Stimulated activated CD8-positive, alpha-beta memory T cell treated with anti-CD3 and anti-CD28 coated beads, Interleukin-4, amount 100 ng/mL, for 4 hours (primary cell): Measurements from ENCODE around the gene CMTM4.
"Not testable (repeated sequence)": the region's sequence is repeated elsewhere in the genome, so short reads cannot be mapped to it uniquely, and the experiment has no call there.

ENCODE experiments used
- DNase-seq, 2 donors: peaks; one replicate each; pipeline ENCODE4 v3.0.0-alpha.2; 2020; ENCODE audit warnings: low read depth in 2 of 2, low spot score in 1 of 2

The CMTM4 gene

DNA sequence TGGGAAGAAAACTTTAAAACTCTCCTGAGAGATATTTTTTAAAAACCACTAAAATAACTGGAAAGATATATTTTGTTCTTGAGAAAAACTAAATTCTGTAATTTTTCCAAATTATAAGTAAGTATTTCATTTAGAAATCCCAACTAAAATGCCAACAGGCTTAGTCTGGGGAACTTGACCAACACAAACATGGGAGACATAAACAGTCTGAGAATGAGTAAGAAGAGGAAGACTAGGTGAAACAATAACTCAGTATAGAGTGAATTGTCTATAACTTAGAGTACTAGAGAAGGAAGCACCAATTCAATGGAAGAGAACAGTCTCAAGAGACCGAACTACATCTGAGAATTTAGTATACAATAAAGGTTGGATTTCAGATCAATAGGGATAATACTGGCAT, 127.4 kb downstream of the CMTM4 start:
- no peak for DNase-seq

DNA sequence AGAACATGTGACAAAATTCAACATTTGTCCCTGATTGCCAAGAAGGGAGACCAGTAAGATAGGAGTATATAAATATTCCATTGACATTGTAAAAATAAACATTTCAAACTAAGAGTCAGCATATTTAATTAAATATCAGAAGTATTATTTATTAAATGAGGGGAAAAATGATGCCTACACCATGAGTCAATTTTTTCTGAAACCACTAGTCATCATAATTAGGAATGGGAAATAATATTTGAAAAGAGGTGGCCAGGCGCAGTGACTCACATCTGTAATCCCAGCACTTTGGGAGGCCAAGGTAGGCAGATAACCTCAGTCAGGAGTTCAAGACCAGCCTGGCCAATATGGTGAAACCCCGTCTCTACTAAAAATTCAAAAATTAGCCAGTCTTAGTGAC, 128.2 kb downstream of the CMTM4 start:
- no peak for DNase-seq

DNA sequence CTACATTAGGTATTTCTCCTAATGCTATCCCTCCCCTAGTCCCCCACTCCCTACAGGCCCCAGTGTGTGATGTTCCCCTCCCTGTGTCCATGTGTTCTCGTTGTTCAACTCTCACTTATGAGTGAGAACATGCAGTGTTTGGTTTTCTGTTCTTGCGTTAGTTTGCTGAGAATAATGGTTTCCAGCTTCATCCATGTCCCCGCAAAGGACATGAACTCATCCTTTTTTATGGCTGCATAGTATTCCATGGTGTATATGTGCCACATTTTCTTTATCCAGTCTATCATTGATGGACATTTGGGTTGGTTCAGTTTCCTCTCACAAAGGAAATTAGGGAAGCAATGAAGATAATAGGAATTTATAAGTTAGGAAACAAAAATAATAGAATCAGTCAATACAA, 129.3 kb downstream of the CMTM4 start:
- not testable (repeated sequence) for DNase-seq

DNA sequence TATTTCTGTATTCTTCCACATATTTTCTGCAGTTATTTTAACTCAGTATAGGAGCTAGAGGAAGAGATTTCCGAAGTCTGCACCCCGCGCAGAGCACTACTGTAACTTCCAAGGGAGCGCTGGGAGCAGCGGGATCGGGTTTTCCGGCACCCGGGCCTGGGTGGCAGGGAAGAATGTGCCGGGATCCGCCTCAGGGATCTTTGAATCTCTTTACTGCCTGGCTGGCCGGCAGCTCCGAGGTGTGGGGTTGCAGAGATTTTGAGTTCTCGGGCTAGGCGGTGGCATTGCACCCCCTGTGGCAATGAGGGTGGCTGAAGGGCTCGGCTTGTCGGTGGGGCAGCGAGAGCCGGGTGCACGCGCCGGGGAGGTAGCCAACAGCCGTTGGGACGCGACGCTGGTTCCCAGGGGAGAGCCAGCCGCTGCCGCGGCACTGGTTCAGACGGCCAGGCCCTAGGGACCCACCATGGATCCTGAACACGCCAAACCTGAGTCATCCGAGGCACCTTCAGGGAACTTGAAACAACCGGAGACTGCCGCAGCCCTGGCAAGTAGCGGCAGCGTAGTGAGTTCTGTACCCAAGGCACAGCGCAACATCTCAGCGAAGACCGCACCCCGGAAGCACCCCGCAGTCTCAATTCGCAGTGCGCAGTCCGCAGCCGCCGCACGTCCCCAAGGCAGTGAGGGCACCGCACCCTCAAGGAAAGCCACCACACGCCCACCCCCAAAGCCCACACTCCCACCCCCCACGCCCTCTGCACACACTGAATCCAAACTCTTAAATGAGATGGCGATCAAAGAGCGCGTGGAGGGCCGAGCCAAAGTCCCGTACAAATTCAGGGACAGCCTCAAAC, 130.3 kb downstream of the CMTM4 start, which contains the start of gene CMTM1:
CMTM1 (plus strand) TSS at position 389 of the 851 bp plus-strand sequence; CDS start at position 464, 75 bp downstream.
- DNase-seq = no peak
